Coronary artery (tissue), 2 donors: Measurements from ENCODE around the gene COL5A1.

ENCODE experiments used
- DNase-seq: peaks from one replicate; pipeline ENCODE4 v3.0.0-alpha.2; 2017; ENCODE audit warnings: low spot score
- H3K27ac ChIP-seq, 2 donors: fragments of 200-600 bp; sonication (generic); one replicate each; pipeline ENCODE4 v1.5.1; 2016 to 2019
- H3K4me3 ChIP-seq: fragments of 200-600 bp; sonication (generic); 2 replicates; pipeline ENCODE4 v1.5.1; 2016; ENCODE audit warnings: mild to moderate bottlenecking, moderate library complexity
- TF ChIP-seq, protein P1 (sequence below): fragments of 200-600 bp; sonication (generic); IDR thresholded peaks from one replicate; pipeline ENCODE4 v1.5.1; 2019; ENCODE audit warnings: antibody characterized with exemption

Gene COL5A1

GRCh38 chr9:134679616-134680392, 38.2 kb downstream of the COL5A1 start:
- DNase-seq = no peak
- TF ChIP-seq, protein P1, sequence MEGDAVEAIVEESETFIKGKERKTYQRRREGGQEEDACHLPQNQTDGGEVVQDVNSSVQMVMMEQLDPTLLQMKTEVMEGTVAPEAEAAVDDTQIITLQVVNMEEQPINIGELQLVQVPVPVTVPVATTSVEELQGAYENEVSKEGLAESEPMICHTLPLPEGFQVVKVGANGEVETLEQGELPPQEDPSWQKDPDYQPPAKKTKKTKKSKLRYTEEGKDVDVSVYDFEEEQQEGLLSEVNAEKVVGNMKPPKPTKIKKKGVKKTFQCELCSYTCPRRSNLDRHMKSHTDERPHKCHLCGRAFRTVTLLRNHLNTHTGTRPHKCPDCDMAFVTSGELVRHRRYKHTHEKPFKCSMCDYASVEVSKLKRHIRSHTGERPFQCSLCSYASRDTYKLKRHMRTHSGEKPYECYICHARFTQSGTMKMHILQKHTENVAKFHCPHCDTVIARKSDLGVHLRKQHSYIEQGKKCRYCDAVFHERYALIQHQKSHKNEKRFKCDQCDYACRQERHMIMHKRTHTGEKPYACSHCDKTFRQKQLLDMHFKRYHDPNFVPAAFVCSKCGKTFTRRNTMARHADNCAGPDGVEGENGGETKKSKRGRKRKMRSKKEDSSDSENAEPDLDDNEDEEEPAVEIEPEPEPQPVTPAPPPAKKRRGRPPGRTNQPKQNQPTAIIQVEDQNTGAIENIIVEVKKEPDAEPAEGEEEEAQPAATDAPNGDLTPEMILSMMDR = no peak
- no peak overlapping the region for H3K4me3 ChIP-seq
- no peak overlapping the region for H3K27ac ChIP-seq

DNA sequence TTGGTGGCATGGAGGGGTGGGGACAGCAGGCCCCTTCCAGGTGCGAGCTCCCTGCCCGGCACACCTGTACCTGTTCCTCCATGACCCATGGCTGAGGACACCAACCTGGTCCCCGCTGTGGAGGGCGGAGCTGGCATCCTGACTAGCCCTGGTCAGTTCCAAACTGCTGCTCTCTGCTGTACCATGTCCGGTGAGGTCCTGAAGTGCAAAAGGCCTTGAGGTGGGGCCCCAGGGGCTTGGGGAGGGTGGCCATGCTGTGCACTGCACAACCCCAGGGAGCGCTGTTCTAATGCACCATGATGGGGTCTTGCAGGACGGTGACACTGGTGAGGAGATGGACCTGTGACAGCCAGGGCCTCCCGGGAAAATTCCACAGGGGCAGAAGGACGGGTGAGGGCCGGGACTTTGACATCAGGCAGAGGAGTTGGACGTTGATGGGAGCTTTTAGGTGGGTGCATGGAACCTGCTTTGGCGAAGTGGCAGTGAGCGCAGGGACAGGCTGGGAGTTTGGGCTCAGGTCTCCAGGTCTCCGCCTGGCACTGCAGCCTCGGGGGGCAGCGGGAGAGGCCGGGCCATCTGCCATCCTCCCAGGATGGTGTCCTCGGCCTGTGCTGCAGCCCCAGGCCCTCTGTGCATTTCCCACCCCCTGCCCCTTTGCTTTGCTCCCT, 38.9 kb downstream of the COL5A1 start:
- TF ChIP-seq, protein P1 = no peak
- H3K4me3 ChIP-seq = peak overlapping the region; percentile 53
- peak overlapping the region in 1 of 2 donors; percentile 80 for H3K27ac ChIP-seq
- DNase-seq = no peak

DNA sequence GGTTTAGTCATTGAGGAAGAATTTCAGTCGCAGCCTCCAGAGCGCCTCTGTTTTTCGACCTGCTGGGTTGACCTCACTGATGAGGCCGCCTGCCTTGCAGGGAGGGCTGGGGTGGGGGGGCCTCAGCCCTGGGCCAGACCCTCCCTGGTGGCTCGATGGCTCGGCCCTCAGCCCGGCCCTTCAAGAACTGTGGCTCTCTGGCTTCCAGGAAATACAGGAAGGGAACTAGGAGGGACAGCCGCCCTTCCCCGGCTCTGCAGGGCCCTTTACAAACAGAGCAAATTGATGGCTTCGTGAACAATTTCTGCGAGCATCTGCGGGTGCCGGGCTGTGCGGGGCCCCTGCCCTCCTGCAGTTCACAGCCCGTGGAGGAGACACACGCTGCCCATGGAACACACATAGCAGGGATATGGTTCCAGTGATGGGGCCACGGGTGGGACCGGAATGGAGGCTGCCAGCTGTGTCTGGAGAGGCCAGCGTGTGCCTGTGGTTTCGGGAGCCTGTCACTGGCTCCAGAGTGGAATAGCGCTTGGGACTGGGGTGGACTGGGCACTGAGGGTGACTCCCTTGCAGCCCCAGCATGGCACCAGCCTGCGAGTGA, 39.6 kb downstream of the COL5A1 start:
- TF ChIP-seq, protein P1 = no peak
- H3K27ac ChIP-seq = peak overlapping the region in 1 of 2 donors; percentile 80

GRCh38 chr9:134682026-134682425, 40.4 kb downstream of the COL5A1 start:
- peak overlapping the region; percentile 23 to 80 for H3K27ac ChIP-seq
- H3K4me3 ChIP-seq = peak overlapping the region; percentile 53
- DNase-seq = no peak

More for the DNA sequence above, 39.6 kb downstream of the COL5A1 start:
- no peak for DNase-seq
- peak overlapping the region; percentile 53 for H3K4me3 ChIP-seq

GRCh38 chr9:134682651-134683364, 41.2 kb downstream of the COL5A1 start:
- Histone ChIP-seq H3K4me3 (no peak overlapping the region), H3K27ac (peak overlapping the region in 1 of 2 donors; percentile 80)
- no peak for DNase-seq
- TF ChIP-seq, protein P1 = no peak

More at GRCh38 chr9:134682026-134682425, 40.4 kb downstream of the COL5A1 start:
- TF ChIP-seq, protein P1 = no peak

- DNase-seq = no peak
- TF ChIP-seq, protein P1 = no peak
- H3K4me3 ChIP-seq = no peak overlapping the region
- no peak overlapping the region for H3K27ac ChIP-seq
These were observed 42.2 kb downstream of the COL5A1 start for GRCh38 chr9:134683714-134684374.
